PFSK-1 (cell line): ENCODE measurements around the gene MNX1.

Source experiments
- FOXP2 ChIP-seq: optimal IDR thresholded peaks from 2 replicates; pipeline ENCODE3; 2011; ENCODE audit warnings: borderline replicate concordance, control low read depth, inconsistent platforms; ENCODE audit not compliant: insufficient read depth; ENCODE audit errors: extremely low read length, extremely low read depth
- POLR2AphosphoS5 ChIP-seq: IDR thresholded peaks from 2 replicates; pipeline ENCODE4 v1.6.1; 2012; ENCODE audit warnings: low read depth, mild to moderate bottlenecking, control low read depth, low read length, moderate library complexity
- REST ChIP-seq, 2 experiments: IDR thresholded peaks; 2 replicates each; pipeline versions ENCODE4 v1.6.1 to v1.8.0; 2011 to 2012; ENCODE audit warnings: low read depth in 2 of 2, low read length in 2 of 2, control low read depth in 1 of 2, inconsistent platforms in 1 of 2, mild to moderate bottlenecking in 1 of 2, moderate library complexity in 1 of 2; ENCODE audit not compliant: insufficient read depth in 1 of 2
- SIN3A ChIP-seq: IDR thresholded peaks from 2 replicates; pipeline ENCODE4 v1.6.1; 2012; ENCODE audit warnings: mild to moderate bottlenecking, low read length, moderate library complexity, borderline replicate concordance; ENCODE audit not compliant: insufficient read depth
- TAF1 ChIP-seq: IDR thresholded peaks from 2 replicates; pipeline ENCODE4 v1.6.1; 2012; ENCODE audit warnings: low read length, control low read depth, borderline replicate concordance; ENCODE audit not compliant: insufficient read depth

- TF ChIP-seq SIN3A (no peak), REST (IDR thresholded peaks at IDR 0.05; ENCODE audit: insufficient read depth in 1 of 2, low read depth in 2 of 2, low read length in 2 of 2) (no peak), POLR2AphosphoS5 (no peak), FOXP2 (no peak), TAF1 (no peak)
Measured at GRCh38 chr7:157000741-157001653, 9.5 kb downstream of the MNX1 start.
